WTC11 (cell line): Measurements from ENCODE around the gene GH2.
"Not testable (repeated sequence)": the region's sequence is repeated elsewhere in the genome, so short reads cannot be mapped to it uniquely, and the experiment has no call there.

Experiments used
- CTCF ChIP-seq: fragments of 200-600 bp; IDR thresholded peaks from 2 replicates; pipeline ENCODE4 v1.8.0; 2022; ENCODE audit warnings: antibody characterized with exemption
- FOXK1 ChIP-seq: sonication (generic); formaldehyde crosslinking; IDR thresholded peaks from 2 replicates; pipeline ENCODE4 v1.8.0; 2022; ENCODE audit warnings: mild to moderate bottlenecking, moderate library complexity, missing genetic modification reagents
- MLX ChIP-seq: sonication (generic); formaldehyde crosslinking; IDR thresholded peaks from 2 replicates; pipeline ENCODE4 v1.8.1; 2023; ENCODE audit warnings: mild to moderate bottlenecking, missing genetic modification reagents, moderate library complexity
- SMAD3 ChIP-seq: sonication (generic); formaldehyde crosslinking; IDR thresholded peaks from 2 replicates; pipeline ENCODE4 v1.8.0; 2022; ENCODE audit warnings: missing genetic modification reagents, mild to moderate bottlenecking, borderline replicate concordance

GRCh38 chr17:63917206-63917605 is 35.5 kb upstream of the GH2 start:
- not testable (repeated sequence) for TF ChIP-seq MLX (CRISPR knock-in tag); CTCF; FOXK1 (CRISPR knock-in tag); SMAD3 (CRISPR knock-in tag)
